Neural crest cell (in vitro differentiated cells): ENCODE data around the gene ZNF787. TPM values are rescaled to one million over a fixed set of nuclear protein-coding genes. Genes with fewer than 3 reads are reported as not detected.

ENCODE experiments used
- DNase-seq: peaks from one replicate; pipeline ENCODE4 v3.0.0; 2021; ENCODE audit warnings: low read depth, mixed read lengths, low spot score
- H3K27ac Mint-ChIP-seq: one replicate; pipeline ENCODE4 v1.8.0; 2021; ENCODE audit warnings: mild to moderate bottlenecking, mixed read lengths; ENCODE audit not compliant: unreplicated experiment
- H3K27me3 Mint-ChIP-seq: 2 replicates; pipeline ENCODE4 v1.8.0; 2021; ENCODE audit warnings: low read depth, mild to moderate bottlenecking, mixed read lengths
- H3K36me3 Mint-ChIP-seq: 2 replicates; pipeline ENCODE4 v1.8.0; 2021; ENCODE audit warnings: low read depth, mild to moderate bottlenecking, mixed read lengths
- H3K4me1 Mint-ChIP-seq: 2 replicates; pipeline ENCODE4 v1.8.0; 2021; ENCODE audit warnings: mixed read lengths
- H3K4me3 Mint-ChIP-seq: one replicate; pipeline ENCODE4 v1.8.0; 2021; ENCODE audit warnings: mild to moderate bottlenecking, mixed read lengths
- H3K9me3 Mint-ChIP-seq: 2 replicates; pipeline ENCODE4 v1.8.0; 2021; ENCODE audit warnings: mixed read lengths
- CTCF ChIP-seq: fragments of 200-600 bp; sonication (generic); conservative IDR thresholded peaks from 2 replicates; pipeline ENCODE4 v1.5.0; 2021; ENCODE audit warnings: antibody characterized with exemption, mild to moderate bottlenecking
- total RNA-seq: library from RNA; stranded (reverse); gene quantifications from 2 replicates; pipeline ENCODE4 v1.2.1, GENCODE V29; 2021

The ZNF787 gene
- total RNA-seq, 1 donor from 2014 or later = 48.1 TPM

GRCh38 chr19:56091751-56092546 lies 29.1 kb downstream of the ZNF787 start:
- no peak for TF ChIP-seq CTCF
- H3K27me3 Mint-ChIP-seq = no peaks in the 10 kb centered on the region
- H3K4me3 Mint-ChIP-seq = peak overlapping the region; percentile 31
- peaks cover 11% of the 10 kb centered on the region for H3K9me3 Mint-ChIP-seq
- peaks cover 10% of the 10 kb centered on the region for H3K4me1 Mint-ChIP-seq
- H3K36me3 Mint-ChIP-seq = peaks cover 36% of the 10 kb centered on the region
- no peak for DNase-seq
- peak overlapping the region; percentile 95 for H3K27ac Mint-ChIP-seq

- Mint-ChIP-seq H3K27me3 (no peaks in the 10 kb centered on the region), H3K4me3 (peak overlapping the region; percentile 24), H3K9me3 (peaks cover 11% of the 10 kb centered on the region), H3K36me3 (peaks cover 36% of the 10 kb centered on the region), H3K4me1 (peaks cover 10% of the 10 kb centered on the region), H3K27ac (peak overlapping the region; percentile 95)
- no peak for DNase-seq
- no peak for TF ChIP-seq CTCF
Observed at GRCh38 chr19:56091066-56091490, 30.0 kb downstream of the ZNF787 start.

GRCh38 chr19:56089344-56089743 lies 31.8 kb downstream of the ZNF787 start:
- Mint-ChIP-seq H3K9me3 (peaks cover 11% of the 10 kb centered on the region), H3K4me3 (no peak overlapping the region), H3K27ac (no peak overlapping the region), H3K36me3 (peaks cover 23% of the 10 kb centered on the region), H3K4me1 (peaks cover 10% of the 10 kb centered on the region), H3K27me3 (no peaks in the 10 kb centered on the region)
- no peak for TF ChIP-seq CTCF
- no peak for DNase-seq

GRCh38 chr19:56088497-56089215 lies 32.4 kb downstream of the ZNF787 start:
- Mint-ChIP-seq H3K4me3 (no peak overlapping the region), H3K9me3 (peaks cover 9% of the 10 kb centered on the region), H3K27ac (no peak overlapping the region), H3K36me3 (peaks cover 17% of the 10 kb centered on the region), H3K27me3 (no peaks in the 10 kb centered on the region), H3K4me1 (peaks cover 10% of the 10 kb centered on the region)
- no peak for DNase-seq
- TF ChIP-seq CTCF = no peak

- H3K36me3 Mint-ChIP-seq = peaks cover 10% of the 10 kb centered on the region
- H3K27me3 Mint-ChIP-seq = no peaks in the 10 kb centered on the region
- H3K9me3 Mint-ChIP-seq = peaks cover 4% of the 10 kb centered on the region
- H3K27ac Mint-ChIP-seq = no peak overlapping the region
- no peak overlapping the region for H3K4me3 Mint-ChIP-seq
- peaks cover 10% of the 10 kb centered on the region for H3K4me1 Mint-ChIP-seq
- no peak for TF ChIP-seq CTCF
- no peak for DNase-seq
Observed at GRCh38 chr19:56087647-56088496, 33.2 kb downstream of the ZNF787 start.
